ENCODE data around the gene DBH. TPM values are rescaled to one million over a fixed set of nuclear protein-coding genes. Genes with fewer than 3 reads are reported as not detected.

Gene DBH
- total RNA-seq, 1 donor from 2014 or later, result 1.8 TPM

DNA sequence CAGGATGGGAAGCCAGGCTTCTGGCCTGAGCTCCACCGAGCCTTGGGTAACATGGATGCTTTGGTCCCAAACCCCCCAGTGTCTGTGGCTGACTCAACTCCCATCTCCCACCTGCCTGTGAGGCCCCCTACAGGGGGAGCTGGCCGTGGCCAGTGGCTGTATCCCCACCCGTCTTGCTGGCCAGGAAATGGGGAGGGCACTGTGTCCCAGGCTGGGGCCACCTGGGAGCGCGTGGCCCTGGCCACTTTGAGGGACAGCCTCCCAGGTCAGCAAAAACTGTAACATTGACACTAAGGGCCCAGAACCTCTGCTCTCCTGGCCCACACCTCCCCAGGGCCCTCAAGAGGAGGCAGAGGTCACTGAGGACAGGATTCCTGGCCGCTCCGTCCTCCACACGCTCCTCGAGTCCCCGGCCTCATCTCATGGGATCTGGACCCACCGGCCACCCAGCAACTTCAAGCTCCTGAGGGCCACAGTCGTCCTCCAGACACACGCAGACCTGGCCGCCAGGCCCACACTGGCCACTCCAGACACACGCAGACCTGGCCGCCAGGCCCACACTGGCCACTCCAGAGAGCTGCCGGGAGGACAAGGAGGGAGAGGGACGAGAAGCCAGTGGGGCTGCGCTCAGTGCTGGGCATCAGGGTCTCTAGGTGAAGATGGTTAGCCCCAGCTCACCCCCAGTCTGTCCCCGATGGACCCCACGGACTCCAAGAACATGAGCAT, 44.2 kb downstream of the DBH start:
- Mint-ChIP-seq H3K4me3 (ENCODE audit: unreplicated experiment) (no peak overlapping the region), H3K36me3 (ENCODE audit: unreplicated experiment) (no peaks in the 10 kb centered on the region), H3K4me1 (ENCODE audit: low read depth, unreplicated experiment) (peaks cover 23% of the 10 kb centered on the region), H3K27ac (ENCODE audit: unreplicated experiment) (no peak overlapping the region), H3K9me3 (ENCODE audit: unreplicated experiment) (peaks cover 4% of the 10 kb centered on the region), H3K27me3 (ENCODE audit: unreplicated experiment) (peaks cover 3% of the 10 kb centered on the region)
- DNase-seq, result peak; percentile 7
- TF ChIP-seq, protein P1, sequence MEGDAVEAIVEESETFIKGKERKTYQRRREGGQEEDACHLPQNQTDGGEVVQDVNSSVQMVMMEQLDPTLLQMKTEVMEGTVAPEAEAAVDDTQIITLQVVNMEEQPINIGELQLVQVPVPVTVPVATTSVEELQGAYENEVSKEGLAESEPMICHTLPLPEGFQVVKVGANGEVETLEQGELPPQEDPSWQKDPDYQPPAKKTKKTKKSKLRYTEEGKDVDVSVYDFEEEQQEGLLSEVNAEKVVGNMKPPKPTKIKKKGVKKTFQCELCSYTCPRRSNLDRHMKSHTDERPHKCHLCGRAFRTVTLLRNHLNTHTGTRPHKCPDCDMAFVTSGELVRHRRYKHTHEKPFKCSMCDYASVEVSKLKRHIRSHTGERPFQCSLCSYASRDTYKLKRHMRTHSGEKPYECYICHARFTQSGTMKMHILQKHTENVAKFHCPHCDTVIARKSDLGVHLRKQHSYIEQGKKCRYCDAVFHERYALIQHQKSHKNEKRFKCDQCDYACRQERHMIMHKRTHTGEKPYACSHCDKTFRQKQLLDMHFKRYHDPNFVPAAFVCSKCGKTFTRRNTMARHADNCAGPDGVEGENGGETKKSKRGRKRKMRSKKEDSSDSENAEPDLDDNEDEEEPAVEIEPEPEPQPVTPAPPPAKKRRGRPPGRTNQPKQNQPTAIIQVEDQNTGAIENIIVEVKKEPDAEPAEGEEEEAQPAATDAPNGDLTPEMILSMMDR (IDR thresholded peaks at IDR 0.05; ENCODE audit: partially characterized antibody, unreplicated experiment), result no peak

DNA sequence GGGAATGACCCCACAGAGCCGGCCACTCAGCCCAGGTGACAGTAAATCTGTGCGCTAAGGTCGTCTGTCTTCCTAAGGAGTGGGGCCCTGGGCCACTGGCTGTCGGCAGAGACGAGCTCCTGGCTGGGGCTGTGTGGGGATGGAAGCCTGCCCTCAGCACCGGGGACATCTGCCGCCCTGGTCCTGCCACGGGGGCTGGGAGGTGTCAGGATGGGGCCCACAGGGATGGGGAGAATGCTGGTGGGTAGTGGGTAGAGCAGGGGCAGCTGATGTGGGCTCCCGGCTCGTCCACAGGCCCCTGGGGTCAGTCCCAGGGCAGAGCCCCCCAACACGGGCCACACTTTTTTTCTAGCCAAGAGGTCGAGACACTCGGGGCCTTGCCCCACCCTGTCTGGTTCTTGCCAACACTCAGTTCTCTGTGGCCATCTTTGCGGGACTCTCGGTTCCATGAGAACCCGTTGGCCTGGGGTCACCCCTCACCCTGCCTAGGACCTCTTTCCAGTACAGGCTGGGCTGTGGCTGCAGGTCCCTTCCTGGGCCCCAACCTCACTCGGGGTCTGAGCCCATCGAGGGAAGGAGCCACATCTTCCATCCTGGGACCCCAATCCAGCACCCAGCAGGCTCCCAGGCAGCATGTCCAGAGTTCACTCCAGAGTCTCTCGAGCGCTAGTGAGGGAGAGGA, 45.0 kb downstream of the DBH start:
- peak; percentile 13 for DNase-seq
- Mint-ChIP-seq H3K36me3 (ENCODE audit: unreplicated experiment) (no peaks in the 10 kb centered on the region), H3K27me3 (ENCODE audit: unreplicated experiment) (peaks cover 3% of the 10 kb centered on the region), H3K9me3 (ENCODE audit: unreplicated experiment) (peaks cover 4% of the 10 kb centered on the region), H3K27ac (ENCODE audit: unreplicated experiment) (no peak overlapping the region), H3K4me3 (ENCODE audit: unreplicated experiment) (no peak overlapping the region), H3K4me1 (ENCODE audit: low read depth, unreplicated experiment) (peaks cover 23% of the 10 kb centered on the region)
- TF ChIP-seq, protein P1 (IDR thresholded peaks at IDR 0.05; ENCODE audit: partially characterized antibody, unreplicated experiment), result no peak

DNA sequence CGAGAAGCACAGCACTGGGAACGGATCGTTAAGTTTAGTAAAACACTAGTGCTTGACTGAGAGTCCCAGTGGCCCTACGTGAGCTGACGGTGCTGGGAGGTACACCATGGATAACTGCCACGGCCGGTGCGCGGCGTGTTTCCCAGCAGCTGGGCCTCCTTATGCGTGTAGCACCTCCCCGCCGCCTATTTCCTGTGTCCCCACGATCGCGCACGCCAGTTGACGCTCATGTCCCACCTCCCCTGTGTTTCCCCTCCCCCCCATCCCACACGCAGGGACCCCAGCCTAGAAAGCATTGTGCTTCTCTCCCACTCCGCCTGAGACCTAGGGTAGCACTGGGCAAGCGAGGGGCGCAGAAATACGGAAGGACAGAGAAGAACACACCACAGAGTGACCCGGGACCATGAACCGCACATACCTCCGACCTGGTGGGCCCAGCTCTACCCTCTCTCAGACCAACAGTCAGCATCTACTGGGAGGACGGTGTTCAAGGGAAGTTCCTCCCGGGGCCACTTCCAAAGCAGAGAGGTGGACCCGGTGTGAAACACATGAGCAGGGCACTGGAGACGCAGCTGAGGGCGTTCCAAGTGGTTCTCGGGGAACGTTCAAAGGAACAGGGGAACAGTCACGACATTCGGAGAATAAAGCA, 45.6 kb downstream of the DBH start:
- H3K27ac Mint-ChIP-seq (ENCODE audit: unreplicated experiment), result peak overlapping the region; percentile 28
- H3K4me1 Mint-ChIP-seq (ENCODE audit: low read depth, unreplicated experiment), result peaks cover 23% of the 10 kb centered on the region
- no peak overlapping the region for H3K4me3 Mint-ChIP-seq (ENCODE audit: unreplicated experiment)
- DNase-seq, result peak; percentile 6
- no peaks in the 10 kb centered on the region for H3K36me3 Mint-ChIP-seq (ENCODE audit: unreplicated experiment)
- peaks cover 4% of the 10 kb centered on the region for H3K9me3 Mint-ChIP-seq (ENCODE audit: unreplicated experiment)
- peaks cover 3% of the 10 kb centered on the region for H3K27me3 Mint-ChIP-seq (ENCODE audit: unreplicated experiment)
- TF ChIP-seq, protein P1 (IDR thresholded peaks at IDR 0.05; ENCODE audit: partially characterized antibody, unreplicated experiment), result no peak

DNA sequence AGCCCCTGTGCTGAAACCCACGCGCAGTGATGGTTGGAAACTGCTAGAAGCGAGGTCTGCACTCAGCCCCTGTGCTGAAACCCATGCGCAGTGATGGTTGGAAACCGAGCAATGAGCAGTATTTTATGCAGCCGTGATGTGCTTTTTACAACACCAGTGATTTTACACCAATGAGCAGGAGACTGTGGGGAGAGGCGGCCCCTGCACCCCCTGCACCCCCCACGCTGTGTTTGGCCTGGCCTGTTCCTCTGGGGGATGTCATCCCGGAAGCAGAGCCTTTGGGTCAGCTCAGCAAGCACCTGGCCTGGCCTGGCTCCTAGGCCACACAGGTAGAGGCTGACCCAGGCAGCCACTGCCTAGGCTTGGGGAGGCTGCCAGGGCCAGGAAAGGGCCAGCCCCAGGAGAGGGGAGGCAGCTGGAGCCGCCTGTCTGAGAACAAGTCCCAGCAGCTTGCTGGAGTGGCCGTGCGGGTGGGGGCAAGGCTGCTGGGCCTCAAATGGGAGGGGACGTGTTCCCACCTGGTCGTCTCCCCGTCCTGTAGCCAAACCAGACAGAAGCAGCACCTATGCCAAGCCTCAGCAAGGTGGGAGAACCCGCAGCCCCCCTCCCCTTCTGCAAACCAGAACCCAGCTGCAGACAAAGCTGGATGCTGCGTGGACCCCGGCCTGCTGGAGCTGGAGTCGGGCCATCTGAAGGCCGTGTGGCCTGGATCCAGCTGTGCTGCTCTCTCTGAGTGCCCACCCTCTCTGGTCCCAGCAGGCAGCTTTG, 46.8 kb downstream of the DBH start:
- Mint-ChIP-seq H3K4me1 (ENCODE audit: low read depth, unreplicated experiment) (peaks cover 25% of the 10 kb centered on the region), H3K36me3 (ENCODE audit: unreplicated experiment) (no peaks in the 10 kb centered on the region), H3K4me3 (ENCODE audit: unreplicated experiment) (no peak overlapping the region), H3K27ac (ENCODE audit: unreplicated experiment) (peak overlapping the region; percentile 53), H3K27me3 (ENCODE audit: unreplicated experiment) (peaks cover 3% of the 10 kb centered on the region), H3K9me3 (ENCODE audit: unreplicated experiment) (peaks cover 6% of the 10 kb centered on the region)
- TF ChIP-seq, protein P1 (IDR thresholded peaks at IDR 0.05; ENCODE audit: partially characterized antibody, unreplicated experiment), result no peak
- DNase-seq, result peak; percentile 50

Measured in glutamatergic neuron (in vitro differentiated cells).